ENCODE measurements around the gene KLHL29. TPM values are rescaled to one million over a fixed set of nuclear protein-coding genes. Genes with fewer than 3 reads are reported as not detected.

KLHL29 gene
- total RNA-seq, 1 experiment from 2014 or later = 16.7 TPM

DNA sequence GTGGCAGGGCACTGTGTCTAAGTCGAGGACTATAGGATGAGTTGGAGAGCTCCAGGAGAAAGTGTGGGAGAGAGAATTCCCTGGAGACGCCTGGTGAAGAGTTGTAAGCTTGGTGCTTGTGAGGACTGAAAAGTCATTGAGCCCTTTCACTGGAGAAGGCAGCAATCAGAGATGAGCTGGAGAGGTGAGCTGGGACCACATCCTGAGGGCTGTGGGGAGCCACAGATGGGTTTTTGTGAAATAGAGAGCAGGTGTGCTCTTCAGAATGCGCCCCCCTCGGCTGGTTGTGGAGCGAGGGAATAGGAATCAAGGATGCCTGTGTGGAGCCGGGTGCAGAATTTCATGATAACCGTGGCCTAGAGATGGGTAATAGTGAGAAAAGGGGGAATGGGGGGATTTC is 224.3 kb downstream of the KLHL29 start (continued):
- no peak for TF ChIP-seq EZH2phosphoT487 (IDR thresholded peaks at IDR 0.05; ENCODE audit: borderline replicate concordance)
- TF ChIP-seq ZFX (IDR thresholded peaks at IDR 0.05) = no peak
- no peak for TF ChIP-seq SP1 (IDR thresholded peaks at IDR 0.05; ENCODE audit: low read depth)
- TF ChIP-seq CTCF (IDR thresholded peaks at IDR 0.05 in 2 of 3, conservative IDR thresholded peaks at IDR 0.05 in 1 of 3; ENCODE audit: borderline replicate concordance in 1 of 3, insufficient read depth in 1 of 3, low read depth in 2 of 3, low read length in 2 of 3) = no peak
- no peak for TF ChIP-seq RAD21 (IDR thresholded peaks at IDR 0.05; ENCODE audit: low read depth)

GRCh38 chr2:23611839-23612238 is 226.9 kb downstream of the KLHL29 start:
- ChIA-PET CTCF (no interaction called here), RAD21 (ENCODE audit: low non-redundant PET in 1 of 2, low total read pairs in 2 of 2, uncharacterized antibody in 2 of 2, unreplicated experiment in 2 of 2) (no interaction called here), POLR2A (no interaction called here)
- H3K27me3 ChIP-seq (ENCODE audit: insufficient read depth, low read length) = no peaks in the 10 kb centered on the region
- no peaks in the 10 kb centered on the region for H3K36me3 ChIP-seq (ENCODE audit: control insufficient read depth in 1 of 2, insufficient read depth in 2 of 2, low read length in 2 of 2)
- H3K9ac ChIP-seq (ENCODE audit: low read length) = no peak overlapping the region
- no peak overlapping the region for H3K4me3 ChIP-seq (replicated peaks in 1 of 2; ENCODE audit: low read depth in 1 of 2, low read length in 2 of 2)
- H3K79me2 ChIP-seq (ENCODE audit: insufficient read depth, low read length) = no peaks in the 10 kb centered on the region
- H3K4me1 ChIP-seq (ENCODE audit: control insufficient read depth in 1 of 2, insufficient read depth in 2 of 2, low read length in 2 of 2) = 0 out of 4 replicates have a peak, but pooled peaks cover 0 to under 1% of the 10 kb centered on the region in 2 experiments
- H3K4me2 ChIP-seq (ENCODE audit: low read length) = no peak overlapping the region
- H3K27ac ChIP-seq (ENCODE audit: low read depth, low read length) = no peak overlapping the region
- BruUV-seq (replicated peaks) = no TSS peak
- ATAC-seq (no peak), DNase-seq (ENCODE audit: low read depth, low spot score) (no peak)
- no peaks in the 10 kb centered on the region for H4K20me1 ChIP-seq (ENCODE audit: insufficient read depth)
- H2AFZ ChIP-seq (ENCODE audit: low read depth, low read length, poor library complexity, severe bottlenecking) = no peak overlapping the region
- intact Hi-C loops (cut with micrococcal nuclease) = no loop called here
- H3K9me3 ChIP-seq (ENCODE audit: control insufficient read depth in 1 of 2, insufficient read depth in 1 of 2, low read depth in 1 of 2, low read length in 2 of 2) = peaks cover 3 to 4% of the 10 kb centered on the region in 2 experiments; a peak in 2 of 4 replicates
- no peaks in the 10 kb centered on the region for H3K9me2 ChIP-seq (ENCODE audit: insufficient read depth)
- TF ChIP-seq EZH2 (IDR thresholded peaks at IDR 0.05) (no peak), TCF7L2 (IDR thresholded peaks at IDR 0.05; ENCODE audit: borderline replicate concordance, extremely low read depth, insufficient read depth, insufficient read length) (no peak), FOSL1 (IDR thresholded peaks at IDR 0.05; ENCODE audit: low read depth) (no peak), ATF3 (IDR thresholded peaks at IDR 0.05) (no peak), POLR2A (IDR thresholded peaks at IDR 0.05; ENCODE audit: borderline replicate concordance, extremely low read depth, insufficient read depth, insufficient read length) (no peak), CEBPB (IDR thresholded peaks at IDR 0.05; ENCODE audit: low read depth) (no peak), ZBTB33 (IDR thresholded peaks at IDR 0.05; ENCODE audit: extremely low read depth, insufficient replicate concordance, low read length) (no peak), SRF (IDR thresholded peaks at IDR 0.05; ENCODE audit: low read depth) (no peak), REST (IDR thresholded peaks at IDR 0.05; ENCODE audit: low read depth) (no peak), POLR2AphosphoS5 (IDR thresholded peaks at IDR 0.05; ENCODE audit: low read depth, low read length) (no peak), SP1 (IDR thresholded peaks at IDR 0.05; ENCODE audit: low read depth) (no peak), ELF1 (IDR thresholded peaks at IDR 0.05; ENCODE audit: borderline replicate concordance, low read depth) (no peak), RAD21 (IDR thresholded peaks at IDR 0.05; ENCODE audit: low read depth) (no peak), JUND (IDR thresholded peaks at IDR 0.05) (no peak)
